NCI-H1417 (cell line): ENCODE results near the gene SGCE.
A peak's percentile ranks its signal among the peaks of the same experiment; 100 is the strongest.

Source experiments
- DNase-seq, 3 experiments: peaks; one replicate each; lab custom pipeline; 2025; lab: John Stamatoyannopoulos, UW

Gene SGCE

GRCh38 chr7:94658826-94659225 lies 2.9 kb upstream of the SGCE start:
- DNase-seq: peak in 2 of 3 experiments; percentile 54 to 82

GRCh38 chr7:94657771-94658693 lies 2.1 kb upstream of the SGCE start:
- DNase-seq: peak; percentile 94 to 98 (median 94)

- peak; percentile 65 to 84 (median 74) for DNase-seq
These were observed 1.2 kb upstream of the SGCE start for GRCh38 chr7:94656925-94657731.

GRCh38 chr7:94656658-94656924 lies 658 bp upstream of the SGCE start:
- no peak for DNase-seq

GRCh38 chr7:94655126-94655847 lies 646 bp downstream of the SGCE start:
- peak; percentile 40 to 80 (median 63) for DNase-seq

GRCh38 chr7:94654783-94655125 lies 1.2 kb downstream of the SGCE start:
- no peak for DNase-seq

- DNase-seq: no peak
These were observed 5.5 kb downstream of the SGCE start for GRCh38 chr7:94650147-94651051.

- no peak for DNase-seq
These were observed 6.5 kb downstream of the SGCE start for GRCh38 chr7:94649450-94649849.

- DNase-seq: no peak
These were observed 7.2 kb downstream of the SGCE start for GRCh38 chr7:94648731-94649130.

GRCh38 chr7:94647295-94647694 lies 8.6 kb downstream of the SGCE start:
- no peak for DNase-seq

GRCh38 chr7:94643771-94644545 lies 12.0 kb downstream of the SGCE start:
- no peak for DNase-seq

GRCh38 chr7:94642838-94643653 lies 12.9 kb downstream of the SGCE start:
- no peak for DNase-seq

- DNase-seq: peak in 1 of 3 experiments; percentile 27
These were observed 16.5 kb downstream of the SGCE start for GRCh38 chr7:94639384-94639783.

GRCh38 chr7:94635687-94636086 lies 20.2 kb downstream of the SGCE start:
- DNase-seq: no peak

- DNase-seq: peak in 1 of 3 experiments; percentile 40
These were observed 21.4 kb downstream of the SGCE start for GRCh38 chr7:94634502-94634901.

- DNase-seq: peak in 1 of 3 experiments; percentile 66
These were observed 22.2 kb downstream of the SGCE start for GRCh38 chr7:94633687-94634086.

- peak in 1 of 3 experiments; percentile 69 for DNase-seq
These were observed 23.0 kb downstream of the SGCE start for GRCh38 chr7:94633014-94633341.

- DNase-seq: peak; percentile 46 to 92 (median 77)
These were observed 23.5 kb downstream of the SGCE start for GRCh38 chr7:94632338-94633013.

- DNase-seq: no peak
These were observed 25.1 kb downstream of the SGCE start for GRCh38 chr7:94630855-94631254.
